GM10847 (cell line): Measurements from ENCODE around the gene KLHDC8A.

Source experiments
- POLR2A ChIP-seq: IDR thresholded peaks from 2 replicates; pipeline ENCODE4 v1.6.1; 2011; ENCODE audit not compliant: insufficient read length; ENCODE audit errors: extremely low read depth

The KLHDC8A gene

GRCh38 chr1:205315008-205315618 lies 41.6 kb downstream of the KLHDC8A start:
- no peak for TF ChIP-seq POLR2A

DNA sequence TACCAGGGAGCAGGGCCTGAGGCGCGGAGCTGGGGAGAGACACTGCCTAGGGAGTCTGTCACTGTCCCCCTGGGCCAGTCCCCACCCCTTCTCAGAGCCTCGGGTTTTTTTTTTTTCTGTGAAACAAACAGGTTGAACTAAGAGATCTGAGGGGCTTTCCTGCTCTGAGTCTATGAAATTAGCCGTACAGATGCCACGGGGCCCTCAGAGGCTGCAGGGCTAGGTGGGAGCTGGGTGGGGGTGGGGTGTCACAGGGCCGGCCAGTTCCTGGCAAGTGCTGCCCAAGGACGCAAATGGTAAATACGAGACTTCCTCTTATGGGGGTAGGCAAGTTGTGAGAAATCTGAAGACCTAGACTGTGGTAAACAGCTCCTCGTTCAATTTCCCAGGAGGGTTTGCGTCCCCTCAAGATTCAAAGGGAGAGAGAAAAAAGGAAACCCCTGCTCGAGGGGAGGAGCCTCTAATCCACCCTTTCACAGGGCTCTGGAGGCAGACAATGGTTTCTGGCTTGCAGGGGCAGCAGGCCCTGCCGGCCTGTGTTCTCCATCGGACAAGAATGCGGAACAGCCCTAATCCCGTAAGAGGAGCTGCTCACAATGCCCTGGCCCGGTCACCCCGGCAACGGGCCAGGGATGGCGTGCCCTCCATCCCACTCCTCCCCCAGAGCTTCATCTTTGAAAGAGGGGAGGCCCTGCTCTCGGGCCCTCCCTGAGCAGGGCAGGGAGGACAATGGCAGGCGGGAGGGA lies 43.0 kb downstream of the KLHDC8A start:
- TF ChIP-seq POLR2A: no peak

- TF ChIP-seq POLR2A: no peak
Measured at GRCh38 chr1:205312866-205313562, 43.7 kb downstream of the KLHDC8A start.

DNA sequence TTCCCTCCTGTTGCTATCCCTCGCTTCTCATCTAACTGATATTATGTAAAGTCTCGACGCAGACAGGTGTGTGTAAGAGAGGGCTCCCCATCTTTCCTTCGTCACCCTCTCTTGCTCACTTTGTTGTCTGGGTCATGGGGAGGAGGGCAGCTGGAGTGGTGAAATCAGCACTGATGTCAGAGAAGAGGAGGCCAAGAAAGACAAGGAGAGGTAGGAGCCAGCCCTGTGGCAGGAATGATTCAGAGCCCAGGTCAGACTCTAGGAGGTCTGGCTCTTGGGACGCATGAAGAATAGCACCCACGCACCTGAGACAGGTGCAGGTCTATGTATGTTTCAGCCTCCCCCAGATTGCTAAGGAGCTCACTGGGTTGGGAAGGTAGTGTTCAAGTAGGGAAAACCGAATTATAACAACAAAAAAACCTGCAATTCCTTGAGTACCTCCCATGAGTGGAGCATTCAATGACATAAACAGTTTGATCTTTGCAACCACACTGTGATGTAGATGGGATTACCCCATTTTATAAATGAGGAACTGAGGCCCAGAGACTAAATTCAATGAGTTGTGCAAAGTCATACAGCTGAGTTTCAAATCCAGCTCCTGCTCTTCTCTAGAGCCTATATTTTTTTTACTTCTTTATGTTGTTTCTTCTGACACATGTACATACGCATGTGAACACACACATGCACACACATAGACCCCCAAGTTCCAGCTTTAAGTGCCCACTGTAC lies 45.6 kb downstream of the KLHDC8A start:
- TF ChIP-seq POLR2A: no peak

GRCh38 chr1:205309741-205310140 lies 47.0 kb downstream of the KLHDC8A start:
- TF ChIP-seq POLR2A: no peak

DNA sequence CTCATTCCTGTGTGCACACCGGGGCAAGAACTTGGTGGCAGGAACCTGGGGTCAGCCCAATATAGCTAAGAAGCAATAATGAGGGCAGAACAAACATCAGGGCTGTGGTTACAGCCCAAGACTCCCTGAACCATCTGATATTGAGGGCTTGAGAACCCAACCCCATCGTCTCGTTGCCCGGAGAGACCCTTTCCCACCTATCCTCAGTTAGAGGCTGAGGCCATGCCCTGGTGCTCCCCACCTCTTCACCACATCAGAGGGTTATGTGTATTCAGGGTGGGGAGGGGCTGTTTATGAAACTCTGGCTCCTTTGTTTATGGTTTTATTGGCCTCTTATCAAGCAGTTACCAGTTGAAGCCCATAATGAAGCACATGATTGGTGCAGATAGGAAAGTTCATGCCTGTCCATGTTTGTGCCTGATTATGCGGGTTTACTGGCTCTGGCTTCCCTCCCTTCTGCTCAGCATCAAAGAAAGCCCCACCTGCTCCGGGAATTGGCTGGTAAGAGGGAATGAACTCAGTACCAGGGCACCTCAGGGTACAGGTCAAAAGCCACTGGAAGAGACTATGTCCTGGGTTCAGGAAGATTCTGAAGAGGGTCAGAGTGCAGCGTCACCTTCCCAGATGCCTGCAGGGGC lies 49.7 kb downstream of the KLHDC8A start:
- TF ChIP-seq POLR2A: no peak

DNA sequence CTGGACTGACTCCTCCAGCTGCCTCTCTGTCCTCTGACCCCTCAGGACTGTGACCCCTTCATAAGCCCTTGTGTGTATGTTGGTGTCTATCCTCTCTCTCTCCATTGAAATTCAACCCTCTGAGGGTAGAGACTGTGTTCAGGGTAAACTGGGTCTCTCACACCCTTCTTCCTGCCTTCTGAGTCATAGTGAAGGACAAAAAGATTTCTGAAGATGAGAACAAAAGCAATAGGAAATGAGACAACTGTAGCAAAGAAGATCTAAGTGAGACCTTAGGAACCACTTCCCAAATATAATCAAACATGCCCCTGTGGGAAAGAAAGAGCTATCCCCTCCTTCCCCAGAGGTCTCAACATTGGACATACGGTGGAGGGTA lies 52.0 kb downstream of the KLHDC8A start:
- TF ChIP-seq POLR2A: no peak

GRCh38 chr1:205304046-205304694 lies 52.6 kb downstream of the KLHDC8A start:
- no peak for TF ChIP-seq POLR2A

GRCh38 chr1:205303247-205303888 lies 53.4 kb downstream of the KLHDC8A start:
- no peak for TF ChIP-seq POLR2A

DNA sequence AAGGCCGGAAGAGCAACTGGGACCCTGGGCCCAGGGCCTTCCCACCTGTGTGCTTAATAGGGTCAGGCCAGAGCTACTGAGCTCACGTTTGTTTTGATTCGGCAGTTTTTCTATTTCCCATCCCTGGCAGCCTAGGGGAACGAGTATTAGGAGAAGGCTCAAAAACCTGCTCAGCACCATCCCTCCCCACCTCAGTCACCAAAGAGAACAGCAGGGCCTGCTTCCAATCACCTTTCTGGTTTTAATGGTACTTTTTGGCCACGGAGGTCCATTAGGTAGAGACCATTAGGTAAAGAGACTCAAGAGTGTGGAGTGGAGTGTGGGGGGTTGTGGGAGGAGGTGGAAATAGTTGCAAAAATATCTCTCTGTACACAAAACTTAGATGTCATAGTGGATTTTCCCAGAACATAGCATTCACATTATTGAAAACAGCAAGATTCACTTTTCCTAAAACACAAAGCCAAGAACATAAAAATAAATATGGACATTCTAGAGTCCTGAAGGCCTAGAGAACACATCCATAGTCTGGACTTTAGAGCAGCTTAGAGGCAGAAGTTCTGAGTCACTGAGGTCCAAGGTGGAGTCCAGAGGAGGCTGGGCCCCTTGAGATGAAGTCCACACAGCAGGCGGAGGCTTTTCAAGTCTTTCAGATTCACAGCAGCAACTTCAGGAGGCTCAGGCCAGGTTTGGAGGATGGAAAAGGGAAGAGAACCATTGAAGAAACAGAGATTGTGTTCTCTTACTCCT lies 54.7 kb downstream of the KLHDC8A start:
- TF ChIP-seq POLR2A: no peak

- no peak for TF ChIP-seq POLR2A
Measured at GRCh38 chr1:205301205-205301821, 55.4 kb downstream of the KLHDC8A start.

GRCh38 chr1:205300149-205300548 lies 56.6 kb downstream of the KLHDC8A start:
- TF ChIP-seq POLR2A: no peak
